ENCODE measurements around the gene ZC3H8.
A peak's percentile ranks its signal among the peaks of the same experiment; 100 is the strongest.

Gene ZC3H8

DNA sequence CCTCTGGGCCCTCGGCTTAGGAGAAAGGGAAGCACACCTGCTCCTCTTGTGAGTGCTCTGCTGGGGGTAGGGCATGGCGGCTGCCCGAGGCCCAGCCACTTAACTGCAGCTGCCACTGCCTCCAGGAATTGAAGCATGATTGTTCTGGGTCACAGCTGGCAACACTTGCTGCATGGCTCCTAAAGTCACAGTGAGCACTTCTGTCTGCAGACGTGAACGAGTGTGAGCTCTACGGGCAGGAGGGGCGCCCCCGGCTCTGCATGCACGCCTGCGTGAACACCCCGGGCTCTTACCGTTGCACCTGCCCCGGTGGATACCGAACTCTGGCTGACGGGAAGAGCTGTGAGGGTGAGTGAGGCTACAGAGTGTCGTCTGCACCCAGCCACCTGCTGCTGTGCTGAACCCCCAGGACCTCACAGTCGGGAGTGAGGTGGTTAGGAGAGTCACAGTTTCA lies 72.2 kb downstream of the ZC3H8 start:
- no peak overlapping the region for H2AFZ ChIP-seq (ENCODE audit: low read length)

DNA sequence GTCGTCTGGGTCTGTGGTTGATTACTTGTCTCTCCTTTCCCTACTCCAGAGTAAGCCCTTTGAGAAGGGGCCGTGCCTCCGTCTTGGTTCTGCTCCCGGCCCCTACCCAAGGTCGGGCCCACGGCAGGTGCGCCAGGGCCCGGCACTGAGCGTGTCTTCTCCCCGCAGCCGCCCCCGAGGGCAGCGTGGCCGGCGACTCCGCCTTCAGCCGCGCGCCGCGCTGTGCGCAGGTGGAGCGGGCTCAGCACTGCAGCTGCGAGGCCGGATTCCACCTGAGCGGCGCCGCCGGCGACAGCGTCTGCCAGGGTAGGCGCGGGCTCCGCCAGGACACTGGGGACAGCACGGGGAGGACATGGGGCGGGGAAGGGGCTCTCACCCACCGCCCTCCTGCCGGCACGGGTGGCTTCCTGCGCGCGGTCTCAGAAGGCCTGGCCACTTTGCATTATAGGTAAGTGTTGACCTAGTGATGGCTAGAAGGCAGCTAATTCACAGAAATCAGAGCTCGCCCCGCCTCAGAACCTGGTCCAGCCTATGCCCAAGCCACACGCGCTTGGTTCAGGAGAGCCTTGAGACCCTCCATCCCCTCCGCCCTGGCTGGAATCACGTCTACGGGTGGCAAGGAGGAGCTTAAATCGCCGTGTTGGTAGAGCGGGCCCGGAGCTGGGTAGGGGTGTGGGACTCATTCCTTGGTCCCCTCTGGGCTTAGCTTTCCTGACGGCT lies 73.1 kb downstream of the ZC3H8 start:
- Histone ChIP-seq H2AFZ (ENCODE audit: low read length) (peak overlapping the region; percentile 49), H2BK15ac (ENCODE audit: low read length) (no peak overlapping the region), H3K18ac (ENCODE audit: low read length) (peak overlapping the region; percentile 16), H3K9me3 (replicated peaks in 1 of 2; ENCODE audit: control insufficient read depth in 2 of 2, insufficient read depth in 1 of 2, low read depth in 1 of 2, low read length in 2 of 2) (peaks cover 2% of the 10 kb centered on the region in 2 donors), H3K36me3 (replicated peaks in 1 of 2; ENCODE audit: control insufficient read depth in 2 of 2, insufficient read depth in 2 of 2, low read length in 2 of 2) (peaks cover 0 to 10% of the 10 kb centered on the region in 2 donors), H2BK12ac (ENCODE audit: low read length) (no peak overlapping the region), H3K4ac (ENCODE audit: low read length) (no peak overlapping the region), H3K79me1 (ENCODE audit: low read depth, low read length) (no peaks in the 10 kb centered on the region), H3K23ac (ENCODE audit: low read depth, low read length, poor library complexity) (peak overlapping the region; percentile 5), H2AK5ac (ENCODE audit: low read depth, low read length) (peak overlapping the region; percentile 20), H3K4me3 (ENCODE audit: low read length in 2 of 2) (no peak overlapping the region), H4K8ac (ENCODE audit: low read depth, low read length) (no peak overlapping the region), H3K27me3 (ENCODE audit: control insufficient read depth in 3 of 3, insufficient read depth in 3 of 3, low read depth in 1 of 3, low read length in 3 of 3) (no peaks in the 10 kb centered on the region), H2BK5ac (ENCODE audit: low read length) (no peak overlapping the region), H3K9ac (ENCODE audit: low read depth, low read length, poor library complexity) (peak overlapping the region; percentile 6), H3K4me2 (ENCODE audit: insufficient read depth, low read length, poor library complexity, severe bottlenecking) (no peak overlapping the region), H4K91ac (ENCODE audit: low read depth, low read length, poor library complexity) (no peak overlapping the region), H3K14ac (ENCODE audit: low read length) (peak overlapping the region; percentile 61), H2BK120ac (ENCODE audit: low read depth, low read length) (no peak overlapping the region), H3K27ac (replicated peaks; ENCODE audit: low read length) (no peak overlapping the region), H3K4me1 (ENCODE audit: control insufficient read depth in 2 of 2, insufficient read depth in 1 of 2, low read depth in 1 of 2, low read length in 2 of 2) (peaks cover 0 to 7% of the 10 kb centered on the region in 2 donors)
- no CpG with 5 or more reads among the region's 54 CpGs for WGBS, 2 donors (ENCODE audit: extremely low coverage in 2 of 2, insufficient read length in 2 of 2, insufficient replicate concordance in 1 of 2)
- no peak for DNase-seq (ENCODE audit: low spot score)

More for the DNA sequence above, 72.2 kb downstream of the ZC3H8 start:
- no CpG with 5 or more reads among the region's 17 CpGs for WGBS, 2 donors (ENCODE audit: extremely low coverage in 2 of 2, insufficient read length in 2 of 2, insufficient replicate concordance in 1 of 2)
- no peak overlapping the region for H2BK120ac ChIP-seq (ENCODE audit: low read depth, low read length)
- peaks cover 0 to 11% of the 10 kb centered on the region in 2 donors for H3K36me3 ChIP-seq (replicated peaks in 1 of 2; ENCODE audit: control insufficient read depth in 2 of 2, insufficient read depth in 2 of 2, low read length in 2 of 2)
- H3K27me3 ChIP-seq (ENCODE audit: control insufficient read depth in 3 of 3, insufficient read depth in 3 of 3, low read depth in 1 of 3, low read length in 3 of 3) = no peaks in the 10 kb centered on the region
- H3K9me3 ChIP-seq (replicated peaks in 1 of 2; ENCODE audit: control insufficient read depth in 2 of 2, insufficient read depth in 1 of 2, low read depth in 1 of 2, low read length in 2 of 2) = peaks cover 2 to 3% of the 10 kb centered on the region in 2 donors
- H3K9ac ChIP-seq (ENCODE audit: low read depth, low read length, poor library complexity) = peak overlapping the region; percentile 15
- no peak overlapping the region for H2BK5ac ChIP-seq (ENCODE audit: low read length)
- H3K4me2 ChIP-seq (ENCODE audit: insufficient read depth, low read length, poor library complexity, severe bottlenecking) = no peak overlapping the region
- H2BK12ac ChIP-seq (ENCODE audit: low read length) = no peak overlapping the region
- no peak overlapping the region for H3K18ac ChIP-seq (ENCODE audit: low read length)
- H2AK5ac ChIP-seq (ENCODE audit: low read depth, low read length) = no peak overlapping the region
- no peak overlapping the region for H3K27ac ChIP-seq (replicated peaks; ENCODE audit: low read length)
- H3K4ac ChIP-seq (ENCODE audit: low read length) = no peak overlapping the region
- no peak overlapping the region for H3K4me3 ChIP-seq (ENCODE audit: low read length in 2 of 2)
- no peak for DNase-seq (ENCODE audit: low spot score)
- H4K91ac ChIP-seq (ENCODE audit: low read depth, low read length, poor library complexity) = no peak overlapping the region
- no peak overlapping the region for H2BK15ac ChIP-seq (ENCODE audit: low read length)
- H3K23ac ChIP-seq (ENCODE audit: low read depth, low read length, poor library complexity) = peak overlapping the region; percentile 70
- no peaks in the 10 kb centered on the region for H3K79me1 ChIP-seq (ENCODE audit: low read depth, low read length)
- no peak overlapping the region for H4K8ac ChIP-seq (ENCODE audit: low read depth, low read length)
- peaks cover 0 to 7% of the 10 kb centered on the region in 2 donors for H3K4me1 ChIP-seq (ENCODE audit: control insufficient read depth in 2 of 2, insufficient read depth in 1 of 2, low read depth in 1 of 2, low read length in 2 of 2)
- no peak overlapping the region for H3K14ac ChIP-seq (ENCODE audit: low read length)

DNA sequence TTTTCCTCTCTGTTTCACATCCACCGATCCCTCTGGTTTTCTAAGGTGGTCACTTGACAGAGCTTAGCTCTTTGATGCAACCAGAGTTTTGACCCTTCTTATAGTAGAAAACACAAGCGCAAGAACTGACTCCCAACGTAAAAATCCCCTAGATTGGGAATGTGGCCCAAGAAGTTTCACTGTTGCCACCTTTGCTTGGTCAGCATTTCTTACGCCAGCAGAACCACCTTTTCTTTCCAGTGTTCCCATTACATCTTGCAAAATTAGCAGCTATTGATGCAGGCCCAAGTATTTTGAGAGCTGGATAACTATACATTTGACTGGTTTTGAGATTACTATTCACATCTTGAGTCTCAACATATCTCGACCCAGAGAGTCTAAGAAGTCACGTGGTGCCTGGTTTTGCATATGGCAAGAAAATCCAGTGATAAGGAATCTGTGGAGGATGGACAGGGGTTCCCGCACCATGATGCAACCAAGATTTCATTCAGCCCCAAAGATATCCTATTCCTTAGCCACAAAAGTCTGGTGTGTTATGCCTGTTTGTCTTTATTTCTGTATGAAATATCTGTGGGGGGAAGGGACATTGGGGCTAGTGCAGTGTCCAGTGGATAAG lies 78.8 kb downstream of the ZC3H8 start:
- H3K27me3 ChIP-seq (ENCODE audit: control insufficient read depth in 3 of 3, insufficient read depth in 3 of 3, low read depth in 1 of 3, low read length in 3 of 3) = no peaks in the 10 kb centered on the region

DNA sequence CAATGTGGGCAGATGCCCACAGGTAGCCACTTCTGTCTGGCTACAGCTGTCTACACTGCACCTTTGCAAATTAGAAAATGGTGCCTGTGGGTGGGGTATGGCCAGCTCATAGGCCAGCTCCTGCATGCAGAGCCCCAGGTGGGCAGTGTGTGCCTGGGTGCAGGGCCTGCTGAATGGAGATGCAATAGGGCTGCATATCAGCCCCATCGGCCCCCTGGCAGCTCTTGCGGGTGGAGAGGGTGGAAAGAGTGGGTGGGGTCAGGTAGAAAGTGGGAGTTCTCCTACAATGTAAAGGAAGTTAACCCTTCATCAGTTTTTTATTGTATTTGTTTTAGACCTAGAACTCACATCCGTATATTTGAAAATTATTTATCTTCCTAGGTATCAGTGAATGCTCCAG lies 79.5 kb downstream of the ZC3H8 start:
- Histone ChIP-seq H3K9ac (ENCODE audit: low read depth, low read length, poor library complexity) (no peak overlapping the region), H2AK5ac (ENCODE audit: low read depth, low read length) (no peak overlapping the region), H3K18ac (ENCODE audit: low read length) (no peak overlapping the region), H4K8ac (ENCODE audit: low read depth, low read length) (no peak overlapping the region), H3K9me3 (replicated peaks in 1 of 2; ENCODE audit: control insufficient read depth in 2 of 2, insufficient read depth in 1 of 2, low read depth in 1 of 2, low read length in 2 of 2) (peaks cover 0 to 2% of the 10 kb centered on the region in 2 donors), H3K4me3 (ENCODE audit: low read length in 2 of 2) (no peak overlapping the region), H4K91ac (ENCODE audit: low read depth, low read length, poor library complexity) (no peak overlapping the region), H3K4me1 (ENCODE audit: control insufficient read depth in 2 of 2, insufficient read depth in 1 of 2, low read depth in 1 of 2, low read length in 2 of 2) (no peaks in the 10 kb centered on the region), H3K4ac (ENCODE audit: low read length) (no peak overlapping the region), H3K4me2 (ENCODE audit: insufficient read depth, low read length, poor library complexity, severe bottlenecking) (no peak overlapping the region), H2BK120ac (ENCODE audit: low read depth, low read length) (no peak overlapping the region), H2BK15ac (ENCODE audit: low read length) (no peak overlapping the region), H2AFZ (ENCODE audit: low read length) (no peak overlapping the region), H2BK5ac (ENCODE audit: low read length) (no peak overlapping the region), H3K27me3 (ENCODE audit: control insufficient read depth in 3 of 3, insufficient read depth in 3 of 3, low read depth in 1 of 3, low read length in 3 of 3) (no peaks in the 10 kb centered on the region), H2BK12ac (ENCODE audit: low read length) (no peak overlapping the region), H3K27ac (replicated peaks; ENCODE audit: low read length) (no peak overlapping the region), H3K79me1 (ENCODE audit: low read depth, low read length) (no peaks in the 10 kb centered on the region), H3K14ac (ENCODE audit: low read length) (no peak overlapping the region), H3K36me3 (replicated peaks in 1 of 2; ENCODE audit: control insufficient read depth in 2 of 2, insufficient read depth in 2 of 2, low read length in 2 of 2) (peaks cover 0 to 5% of the 10 kb centered on the region in 2 donors), H3K23ac (ENCODE audit: low read depth, low read length, poor library complexity) (no peak overlapping the region)
- no peak for DNase-seq (ENCODE audit: low spot score)
- WGBS, 2 donors (ENCODE audit: extremely low coverage in 2 of 2, insufficient read length in 2 of 2, insufficient replicate concordance in 1 of 2) = no CpG with 5 or more reads among the region's 3 CpGs

More for the DNA sequence above, 78.8 kb downstream of the ZC3H8 start:
- H3K4ac ChIP-seq (ENCODE audit: low read length) = no peak overlapping the region
- H3K4me1 ChIP-seq (ENCODE audit: control insufficient read depth in 2 of 2, insufficient read depth in 1 of 2, low read depth in 1 of 2, low read length in 2 of 2) = no peaks in the 10 kb centered on the region
- no peak overlapping the region for H3K23ac ChIP-seq (ENCODE audit: low read depth, low read length, poor library complexity)
- no peak overlapping the region for H2AFZ ChIP-seq (ENCODE audit: low read length)
- no peak overlapping the region for H3K18ac ChIP-seq (ENCODE audit: low read length)
- no peak overlapping the region for H2BK5ac ChIP-seq (ENCODE audit: low read length)
- no peak overlapping the region for H2BK12ac ChIP-seq (ENCODE audit: low read length)
- H3K9me3 ChIP-seq (replicated peaks in 1 of 2; ENCODE audit: control insufficient read depth in 2 of 2, insufficient read depth in 1 of 2, low read depth in 1 of 2, low read length in 2 of 2) = peaks cover 0 to 2% of the 10 kb centered on the region in 2 donors
- no peaks in the 10 kb centered on the region for H3K79me1 ChIP-seq (ENCODE audit: low read depth, low read length)
- no peak overlapping the region for H3K27ac ChIP-seq (replicated peaks; ENCODE audit: low read length)
- no peak for DNase-seq (ENCODE audit: low spot score)
- H4K8ac ChIP-seq (ENCODE audit: low read depth, low read length) = no peak overlapping the region
- H3K14ac ChIP-seq (ENCODE audit: low read length) = no peak overlapping the region
- no peak overlapping the region for H3K4me2 ChIP-seq (ENCODE audit: insufficient read depth, low read length, poor library complexity, severe bottlenecking)
- H2AK5ac ChIP-seq (ENCODE audit: low read depth, low read length) = no peak overlapping the region
- no peak overlapping the region for H2BK120ac ChIP-seq (ENCODE audit: low read depth, low read length)
- H4K91ac ChIP-seq (ENCODE audit: low read depth, low read length, poor library complexity) = no peak overlapping the region
- H3K36me3 ChIP-seq (replicated peaks in 1 of 2; ENCODE audit: control insufficient read depth in 2 of 2, insufficient read depth in 2 of 2, low read length in 2 of 2) = peaks cover 0 to 5% of the 10 kb centered on the region in 2 donors
- no peak overlapping the region for H3K9ac ChIP-seq (ENCODE audit: low read depth, low read length, poor library complexity)
- H2BK15ac ChIP-seq (ENCODE audit: low read length) = no peak overlapping the region
- WGBS, 2 donors (ENCODE audit: extremely low coverage in 2 of 2, insufficient read length in 2 of 2, insufficient replicate concordance in 1 of 2) = no CpG with 5 or more reads among the region's 7 CpGs
- no peak overlapping the region for H3K4me3 ChIP-seq (ENCODE audit: low read length in 2 of 2)

Data from neuronal stem cell (in vitro differentiated cells).